Activated T-cell treated with anti-CD3 and anti-CD28 coated beads for 1 hour (primary cell): Measurements from ENCODE around the gene SSBP4.
A peak's percentile ranks its signal among the peaks of the same experiment; 100 is the strongest.

Experiments
- DNase-seq: peaks from one replicate; pipeline ENCODE4 v3.0.0-alpha.2; 2020; ENCODE audit warnings: low read depth

Gene SSBP4

GRCh38 chr19:18468517-18468916 is 49.3 kb downstream of the SSBP4 start:
- no peak for DNase-seq

- DNase-seq, result peak; percentile 52
Observed at GRCh38 chr19:18469069-18469846, 50.1 kb downstream of the SSBP4 start.

GRCh38 chr19:18470787-18471186 is 51.6 kb downstream of the SSBP4 start:
- no peak for DNase-seq

GRCh38 chr19:18473003-18473705 is 54.0 kb downstream of the SSBP4 start:
- DNase-seq, result no peak

GRCh38 chr19:18473706-18474087 is 54.5 kb downstream of the SSBP4 start:
- DNase-seq, result no peak

GRCh38 chr19:18474366-18474887 is 55.2 kb downstream of the SSBP4 start:
- no peak for DNase-seq

GRCh38 chr19:18475004-18475453 is 55.8 kb downstream of the SSBP4 start:
- no peak for DNase-seq

GRCh38 chr19:18475762-18476331 is 56.6 kb downstream of the SSBP4 start:
- no peak for DNase-seq

GRCh38 chr19:18476507-18477041 is 57.4 kb downstream of the SSBP4 start:
- no peak for DNase-seq

GRCh38 chr19:18477042-18477779 is 58.0 kb downstream of the SSBP4 start:
- DNase-seq, result no peak

GRCh38 chr19:18477974-18478373 is 58.8 kb downstream of the SSBP4 start:
- no peak for DNase-seq

- DNase-seq, result no peak
Observed at GRCh38 chr19:18478545-18479311, 59.5 kb downstream of the SSBP4 start.

GRCh38 chr19:18480006-18480691 is 61.0 kb downstream of the SSBP4 start:
- DNase-seq, result no peak

GRCh38 chr19:18481505-18482222 is 62.5 kb downstream of the SSBP4 start:
- no peak for DNase-seq

- no peak for DNase-seq
Observed at GRCh38 chr19:18483119-18483890, 64.1 kb downstream of the SSBP4 start.
